GM18526 (cell line): ENCODE measurements around the gene PTH2.

Experiments used
- POLR2A ChIP-seq: IDR thresholded peaks from 3 replicates; pipeline ENCODE4 v1.6.1; 2011; ENCODE audit not compliant: insufficient read length; ENCODE audit errors: extremely low read depth

PTH2 gene

GRCh38 chr19:49438261-49438660 is 15.0 kb upstream of the PTH2 start:
- no peak for TF ChIP-seq POLR2A

- TF ChIP-seq POLR2A, result no peak
These were observed 14.0 kb upstream of the PTH2 start for GRCh38 chr19:49437231-49437630.

GRCh38 chr19:49436381-49437017 is 13.3 kb upstream of the PTH2 start:
- TF ChIP-seq POLR2A, result no peak

- TF ChIP-seq POLR2A, result no peak
These were observed 12.4 kb upstream of the PTH2 start for GRCh38 chr19:49435670-49436069.

GRCh38 chr19:49434907-49435583 is 11.8 kb upstream of the PTH2 start:
- no peak for TF ChIP-seq POLR2A

- TF ChIP-seq POLR2A, result no peak
These were observed 10.1 kb upstream of the PTH2 start for GRCh38 chr19:49433240-49433901.

- no peak for TF ChIP-seq POLR2A
These were observed 9.2 kb upstream of the PTH2 start for GRCh38 chr19:49432141-49433073.

- no peak for TF ChIP-seq POLR2A
These were observed 8.1 kb upstream of the PTH2 start for GRCh38 chr19:49431330-49431749.

GRCh38 chr19:49430678-49431329 is 7.6 kb upstream of the PTH2 start:
- TF ChIP-seq POLR2A, result no peak

GRCh38 chr19:49430172-49430677 is 7.0 kb upstream of the PTH2 start:
- no peak for TF ChIP-seq POLR2A

- TF ChIP-seq POLR2A, result no peak
These were observed 5.6 kb upstream of the PTH2 start for GRCh38 chr19:49428547-49429451.

GRCh38 chr19:49427855-49428546 is 4.8 kb upstream of the PTH2 start:
- no peak for TF ChIP-seq POLR2A

GRCh38 chr19:49427339-49427738 is 4.1 kb upstream of the PTH2 start:
- TF ChIP-seq POLR2A, result no peak

GRCh38 chr19:49425922-49426592 is 2.8 kb upstream of the PTH2 start:
- no peak for TF ChIP-seq POLR2A
